NCI-H460 (cell line): ENCODE results near the gene TMEM52B. TPM values are rescaled to one million over a fixed set of nuclear protein-coding genes. Genes with fewer than 3 reads are reported as not detected.

Experiments
- DNase-seq: peaks from one replicate; pipeline ENCODE4 v3.0.0-alpha.2; 2016; ENCODE audit warnings: low read depth; ENCODE audit errors: extremely low read depth
- total RNA-seq: library from RNA; depleted of rRNA; stranded (reverse); fragments of >200 nt; shearing (Covaris generic); gene quantifications from 2 replicates; pipeline ENCODE4 v1.2.3, GENCODE V29; 2014; rRNA removed

Gene TMEM52B
- total RNA-seq, 1 experiment from 2014 or later, result not detected

- DNase-seq, result no peak
Observed at GRCh38 chr12:10236720-10237119, 57.9 kb downstream of the TMEM52B start.

GRCh38 chr12:10238526-10238925 lies 59.7 kb downstream of the TMEM52B start:
- DNase-seq, result no peak

GRCh38 chr12:10241290-10241689 lies 62.5 kb downstream of the TMEM52B start:
- no peak for DNase-seq

Other genes starting within 250 kb of the TMEM52B start
- gene CLEC2A, start 246.7 kb upstream of the TMEM52B start, total RNA-seq, result not detected in 2 replicates
- gene CLEC12A, start 207.6 kb upstream of the TMEM52B start, total RNA-seq, result not detected in 2 replicates
- not detected in 2 replicates for gene CLEC1B, start 179.9 kb upstream of the TMEM52B start, total RNA-seq
- not detected in 2 replicates for gene CLEC12B, start 168.4 kb upstream of the TMEM52B start, total RNA-seq
- gene CLEC9A, start 148.3 kb upstream of the TMEM52B start, total RNA-seq, result not detected in 2 replicates
- not detected in 2 replicates for gene CLEC1A, start 80.0 kb upstream of the TMEM52B start, total RNA-seq
- gene CLEC7A, start 48.8 kb upstream of the TMEM52B start, total RNA-seq, result not detected in 2 replicates
- gene OLR1, start 6.9 kb upstream of the TMEM52B start, total RNA-seq, result not detected in 2 replicates
- gene GABARAPL1, start 33.8 kb downstream of the TMEM52B start, total RNA-seq, result 38.1 and 42.7 TPM in 2 replicates
- gene KLRD1, start 128.8 kb downstream of the TMEM52B start, total RNA-seq, result not detected in 2 replicates
- not detected in 2 replicates for gene KLRK1, start 211.0 kb downstream of the TMEM52B start, total RNA-seq
- gene KLRC4, start 230.7 kb downstream of the TMEM52B start, total RNA-seq, result not detected in 2 replicates
- gene KLRC3, start 241.6 kb downstream of the TMEM52B start, total RNA-seq, result 0.46 TPM in 1 of 2 replicates, not detected in the other